Esophagus squamous epithelium (tissue), 4 donors: Measurements from ENCODE around the gene PARD3B.

Source experiments
- POLR2A ChIP-seq, 4 donors: fragments of 450-650 bp; IDR thresholded peaks; one replicate each; pipeline ENCODE4 v1.6.1; 2017; ENCODE audit warnings: antibody characterized with exemption in 4 of 4, mild to moderate bottlenecking in 4 of 4, moderate library complexity in 3 of 4
- TF ChIP-seq, protein P1 (sequence below), 6 experiments: fragments of 450-650 bp in 4 of 6; fragments of 200-600 bp in 2 of 6; sonication (generic) in 2 of 6; IDR thresholded peaks; one replicate each; pipeline ENCODE4 v1.5.1; 2016 to 2019; ENCODE audit warnings: antibody characterized with exemption in 6 of 6, mild to moderate bottlenecking in 4 of 6, moderate library complexity in 4 of 6

DNA sequence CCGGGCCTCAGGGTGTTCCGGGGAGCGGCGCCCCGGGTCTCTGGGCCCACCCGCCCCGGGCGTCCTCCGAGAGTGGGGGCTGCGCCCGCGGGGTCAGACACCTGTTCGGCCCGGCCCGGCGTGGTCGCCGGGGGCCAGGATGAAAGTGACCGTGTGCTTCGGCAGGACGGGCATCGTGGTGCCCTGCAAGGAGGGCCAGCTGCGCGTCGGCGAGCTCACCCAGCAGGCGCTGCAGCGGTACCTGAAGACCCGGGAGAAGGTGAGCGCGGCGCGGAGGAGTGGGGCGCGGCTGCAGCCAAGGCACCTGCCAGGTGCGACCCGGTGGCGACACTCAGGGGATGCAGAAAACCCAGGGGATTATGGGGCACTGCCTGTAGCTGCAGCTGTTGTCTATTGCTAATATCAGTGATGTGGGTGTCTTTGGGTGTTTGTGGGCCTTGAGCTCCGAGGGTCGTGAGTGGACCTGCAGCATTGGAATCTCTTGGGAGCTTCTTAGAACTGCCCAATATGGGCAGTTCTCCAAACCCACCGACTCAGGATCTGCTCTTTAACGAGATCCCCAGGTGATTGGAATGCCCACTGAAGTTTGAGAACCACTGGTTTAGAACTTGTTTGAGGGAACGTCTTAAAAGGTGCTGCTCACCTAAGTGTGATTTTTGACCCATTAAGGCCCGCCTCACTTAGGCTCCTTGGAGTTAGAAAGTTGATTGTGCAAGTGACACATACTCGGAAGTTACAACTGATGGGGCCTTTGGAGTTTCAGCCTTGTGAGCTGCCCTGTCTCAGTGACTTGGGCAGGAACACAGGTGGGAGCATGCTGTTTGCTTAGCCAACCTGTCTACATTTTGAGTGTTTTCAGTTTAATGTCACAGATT, 823 bp downstream of the PARD3B start:
- TF ChIP-seq, protein P1, sequence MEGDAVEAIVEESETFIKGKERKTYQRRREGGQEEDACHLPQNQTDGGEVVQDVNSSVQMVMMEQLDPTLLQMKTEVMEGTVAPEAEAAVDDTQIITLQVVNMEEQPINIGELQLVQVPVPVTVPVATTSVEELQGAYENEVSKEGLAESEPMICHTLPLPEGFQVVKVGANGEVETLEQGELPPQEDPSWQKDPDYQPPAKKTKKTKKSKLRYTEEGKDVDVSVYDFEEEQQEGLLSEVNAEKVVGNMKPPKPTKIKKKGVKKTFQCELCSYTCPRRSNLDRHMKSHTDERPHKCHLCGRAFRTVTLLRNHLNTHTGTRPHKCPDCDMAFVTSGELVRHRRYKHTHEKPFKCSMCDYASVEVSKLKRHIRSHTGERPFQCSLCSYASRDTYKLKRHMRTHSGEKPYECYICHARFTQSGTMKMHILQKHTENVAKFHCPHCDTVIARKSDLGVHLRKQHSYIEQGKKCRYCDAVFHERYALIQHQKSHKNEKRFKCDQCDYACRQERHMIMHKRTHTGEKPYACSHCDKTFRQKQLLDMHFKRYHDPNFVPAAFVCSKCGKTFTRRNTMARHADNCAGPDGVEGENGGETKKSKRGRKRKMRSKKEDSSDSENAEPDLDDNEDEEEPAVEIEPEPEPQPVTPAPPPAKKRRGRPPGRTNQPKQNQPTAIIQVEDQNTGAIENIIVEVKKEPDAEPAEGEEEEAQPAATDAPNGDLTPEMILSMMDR (IDR thresholded peaks at IDR 0.05), result no peak
- TF ChIP-seq POLR2A (IDR thresholded peaks at IDR 0.05), result no peak
